ENCODE results near the gene TMPRSS15. TPM values are rescaled to one million over a fixed set of nuclear protein-coding genes. Genes with fewer than 3 reads are reported as not detected.

TMPRSS15 gene
- total and polyA plus RNA-seq, 9 of the 15 experiments (the other 6 are each of a cell fraction or from before 2014, with no cell fraction given): 0.03 to 0.11 (median 0.04) TPM; not detected in 4

DNA sequence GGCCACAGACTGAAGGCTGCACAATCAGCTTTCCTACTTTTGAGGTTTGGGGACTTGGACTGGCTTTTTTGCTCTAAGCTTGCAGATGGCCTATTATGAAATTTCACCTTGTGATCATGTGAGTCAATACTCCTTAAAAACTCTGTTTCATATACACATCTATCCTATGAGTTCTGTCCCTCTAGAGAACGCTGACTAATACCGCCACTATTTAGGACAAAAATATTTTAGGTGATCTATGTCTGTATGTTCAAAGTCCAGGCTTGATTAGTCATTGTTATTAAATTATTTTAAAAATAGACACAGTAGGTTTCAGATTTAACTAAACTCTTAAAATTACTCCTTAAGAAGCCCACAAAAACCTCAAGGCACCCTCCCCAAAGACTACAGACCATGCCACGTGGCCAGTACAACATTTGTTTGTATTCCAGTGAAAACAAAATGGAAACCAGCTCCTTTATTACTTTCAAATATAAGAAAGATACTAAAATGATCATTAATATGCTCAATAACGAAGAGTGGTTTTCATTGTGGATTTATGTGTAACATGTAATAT lies 63.1 kb downstream of the TMPRSS15 start:
- in situ Hi-C loops (cut with MboI) (no loop called here), intact Hi-C loops (cut with micrococcal nuclease) (no loop called here)
- H4K20me1 ChIP-seq (replicated peaks; ENCODE audit: control insufficient read depth, insufficient read depth, low read length): no peaks in the 10 kb centered on the region
- 3% methylated on average over 4 of the region's 4 CpGs for WGBS (ENCODE audit: insufficient coverage, low coverage, missing lambda C conversion rate)
- BruUV-seq (replicated peaks): no TSS peak
- CTCF ChIA-PET (ENCODE audit: low intra/inter-chr PET ratio): no interaction called here
- no peaks in the 10 kb centered on the region for H3K79me2 ChIP-seq (ENCODE audit: control insufficient read depth, insufficient read depth, low read length)
- no peak overlapping the region for H3K4me2 ChIP-seq (ENCODE audit: insufficient read depth, low read length)
- FAIRE-seq (no peak), ATAC-seq (no peak), DNase-seq (ENCODE audit: extremely low read depth in 1 of 4, low spot score in 3 of 4) (no peak)
- H3K36me3 ChIP-seq (ENCODE audit: control insufficient read depth, insufficient read depth, low read length): no peaks in the 10 kb centered on the region
- H3K9ac ChIP-seq (ENCODE audit: insufficient read depth in 1 of 2, low read depth in 2 of 2, low read length in 2 of 2): no peak overlapping the region
- no peak overlapping the region for H3K4me3 ChIP-seq
- POLR2A ChIA-PET: no interaction called here
- no peak overlapping the region for H2AFZ ChIP-seq (ENCODE audit: low read depth, low read length)
- H3K4me1 ChIP-seq (replicated peaks in 1 of 2; ENCODE audit: control insufficient read depth in 2 of 2, insufficient read depth in 2 of 2, low read length in 2 of 2): no peaks in the 10 kb centered on the region
- no peaks in the 10 kb centered on the region; the same call in 1 of the 2 replicates for H3K9me3 ChIP-seq (replicated peaks; ENCODE audit: control insufficient read depth, insufficient read depth, low read depth, low read length)
- no peak for TF ChIP-seq C11orf30 (IDR thresholded peaks at IDR 0.05; ENCODE audit: low read depth)
- TF ChIP-seq E2F5 (CRISPR knock-in tag; IDR thresholded peaks at IDR 0.05): no peak
- TF ChIP-seq ZNF699 (CRISPR knock-in tag; IDR thresholded peaks at IDR 0.05; ENCODE audit: insufficient replicate concordance): no peak
- TF ChIP-seq VEZF1 (CRISPR knock-in tag; IDR thresholded peaks at IDR 0.05): no peak
- no peak for TF ChIP-seq ELF2 (CRISPR knock-in tag; IDR thresholded peaks at IDR 0.05)
- TF ChIP-seq DIDO1 (tag; IDR thresholded peaks at IDR 0.05; ENCODE audit: low read depth): no peak
- no peak for TF ChIP-seq CREB3L1 (IDR thresholded peaks at IDR 0.05; ENCODE audit: borderline replicate concordance, low read depth)
- TF ChIP-seq TEAD1 (CRISPR knock-in tag; IDR thresholded peaks at IDR 0.05): no peak
- TF ChIP-seq, protein P1, sequence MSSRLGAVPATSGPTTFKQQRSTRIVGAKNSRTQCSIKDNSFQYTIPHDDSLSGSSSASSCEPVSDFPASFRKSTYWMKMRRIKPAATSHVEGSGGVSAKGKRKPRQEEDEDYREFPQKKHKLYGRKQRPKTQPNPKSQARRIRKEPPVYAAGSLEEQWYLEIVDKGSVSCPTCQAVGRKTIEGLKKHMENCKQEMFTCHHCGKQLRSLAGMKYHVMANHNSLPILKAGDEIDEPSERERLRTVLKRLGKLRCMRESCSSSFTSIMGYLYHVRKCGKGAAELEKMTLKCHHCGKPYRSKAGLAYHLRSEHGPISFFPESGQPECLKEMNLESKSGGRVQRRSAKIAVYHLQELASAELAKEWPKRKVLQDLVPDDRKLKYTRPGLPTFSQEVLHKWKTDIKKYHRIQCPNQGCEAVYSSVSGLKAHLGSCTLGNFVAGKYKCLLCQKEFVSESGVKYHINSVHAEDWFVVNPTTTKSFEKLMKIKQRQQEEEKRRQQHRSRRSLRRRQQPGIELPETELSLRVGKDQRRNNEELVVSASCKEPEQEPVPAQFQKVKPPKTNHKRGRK (tag; IDR thresholded peaks at IDR 0.05): no peak
- TF ChIP-seq POLR2G (IDR thresholded peaks at IDR 0.05; ENCODE audit: low read depth, low read length): no peak
- TF ChIP-seq CBX2 (IDR thresholded peaks at IDR 0.05; ENCODE audit: insufficient read depth, low read length, poor library complexity, severe bottlenecking): no peak
- TF ChIP-seq PTTG1 (tag; IDR thresholded peaks at IDR 0.05; ENCODE audit: low read depth): no peak
- no peak for TF ChIP-seq RAD21 (CRISPR knock-in tag; conservative IDR thresholded peaks at IDR 0.05 in 1 of 2, IDR thresholded peaks at IDR 0.05 in 1 of 2)
- no peak for TF ChIP-seq RFX5 (IDR thresholded peaks at IDR 0.05; ENCODE audit: low read depth, low read length)
- no peak for TF ChIP-seq SMAD4 (CRISPR knock-in tag; conservative IDR thresholded peaks at IDR 0.05)
- no peaks in the 10 kb centered on the region for H3K27me3 ChIP-seq (ENCODE audit: control insufficient read depth in 2 of 2, insufficient read depth in 2 of 2, low read length in 2 of 2)
- no peaks in the 10 kb centered on the region for H3K9me1 ChIP-seq (ENCODE audit: control insufficient read depth, insufficient read depth, low read length)
- H3K27ac ChIP-seq (ENCODE audit: extremely low read depth, low read depth, low read length): no peak overlapping the region

Data from K562 (cell line).